ENCODE data around the gene RPS6KA2.

The RPS6KA2 gene

DNA sequence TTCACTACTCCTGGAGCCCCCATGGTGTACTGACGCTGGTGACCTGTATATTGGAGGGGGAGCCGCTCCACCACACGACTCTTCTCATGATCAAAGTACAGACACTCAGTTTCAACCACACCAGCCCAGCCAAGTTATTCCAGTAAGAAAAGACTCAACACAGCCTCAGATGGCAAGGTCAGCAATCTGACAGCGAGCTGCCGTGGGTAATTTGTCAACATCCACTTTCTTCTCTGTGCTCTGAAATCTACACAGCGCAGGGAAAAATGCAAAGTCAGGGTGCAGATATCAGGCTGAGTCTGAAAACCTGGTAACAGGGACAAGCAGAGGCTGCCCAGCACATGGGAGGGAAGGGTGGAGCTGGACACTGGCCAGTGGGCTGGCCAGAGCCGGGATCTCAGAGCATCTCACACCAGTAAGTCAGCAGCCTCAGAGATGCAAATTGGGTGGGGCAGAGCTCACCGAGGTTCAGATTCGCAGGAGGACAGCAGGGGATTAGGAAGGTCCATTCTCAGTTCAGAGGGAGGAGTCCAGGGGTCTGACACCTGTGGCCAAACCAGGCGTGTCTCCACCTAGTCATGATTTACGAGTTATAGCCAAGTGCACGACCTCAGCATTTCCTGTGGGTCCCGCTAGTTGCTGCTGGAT is 44.5 kb upstream of the RPS6KA2 start:
- TF ChIP-seq, protein P1, sequence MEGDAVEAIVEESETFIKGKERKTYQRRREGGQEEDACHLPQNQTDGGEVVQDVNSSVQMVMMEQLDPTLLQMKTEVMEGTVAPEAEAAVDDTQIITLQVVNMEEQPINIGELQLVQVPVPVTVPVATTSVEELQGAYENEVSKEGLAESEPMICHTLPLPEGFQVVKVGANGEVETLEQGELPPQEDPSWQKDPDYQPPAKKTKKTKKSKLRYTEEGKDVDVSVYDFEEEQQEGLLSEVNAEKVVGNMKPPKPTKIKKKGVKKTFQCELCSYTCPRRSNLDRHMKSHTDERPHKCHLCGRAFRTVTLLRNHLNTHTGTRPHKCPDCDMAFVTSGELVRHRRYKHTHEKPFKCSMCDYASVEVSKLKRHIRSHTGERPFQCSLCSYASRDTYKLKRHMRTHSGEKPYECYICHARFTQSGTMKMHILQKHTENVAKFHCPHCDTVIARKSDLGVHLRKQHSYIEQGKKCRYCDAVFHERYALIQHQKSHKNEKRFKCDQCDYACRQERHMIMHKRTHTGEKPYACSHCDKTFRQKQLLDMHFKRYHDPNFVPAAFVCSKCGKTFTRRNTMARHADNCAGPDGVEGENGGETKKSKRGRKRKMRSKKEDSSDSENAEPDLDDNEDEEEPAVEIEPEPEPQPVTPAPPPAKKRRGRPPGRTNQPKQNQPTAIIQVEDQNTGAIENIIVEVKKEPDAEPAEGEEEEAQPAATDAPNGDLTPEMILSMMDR (IDR thresholded peaks at IDR 0.05), result no peak
- TF ChIP-seq ZFX (IDR thresholded peaks at IDR 0.05; ENCODE audit: borderline replicate concordance), result no peak
- H3K27ac ChIP-seq, result no peak overlapping the region

DNA sequence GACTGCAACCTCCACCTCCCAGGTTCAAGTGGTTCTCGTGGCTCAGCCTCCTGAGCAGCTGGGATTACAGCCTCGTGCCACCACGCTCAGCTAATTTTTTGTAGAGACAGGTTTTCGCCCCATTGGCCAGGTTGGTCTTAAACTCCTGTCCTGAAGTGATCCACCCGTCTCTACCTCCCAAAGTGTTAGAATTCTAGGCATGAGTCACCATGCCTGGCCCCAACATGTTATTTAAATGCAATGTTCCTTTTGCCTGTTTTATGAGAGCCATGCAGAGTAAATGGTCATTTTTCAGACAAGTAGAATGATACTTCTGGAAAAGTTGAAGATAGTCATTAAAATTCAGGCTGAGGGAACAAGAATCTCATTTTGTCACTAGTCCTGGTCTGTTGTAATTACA is 43.8 kb upstream of the RPS6KA2 start:
- TF ChIP-seq, protein P1 (IDR thresholded peaks at IDR 0.05), result no peak
- no peak for TF ChIP-seq ZFX (IDR thresholded peaks at IDR 0.05; ENCODE audit: borderline replicate concordance)
- H3K27ac ChIP-seq, result no peak overlapping the region

DNA sequence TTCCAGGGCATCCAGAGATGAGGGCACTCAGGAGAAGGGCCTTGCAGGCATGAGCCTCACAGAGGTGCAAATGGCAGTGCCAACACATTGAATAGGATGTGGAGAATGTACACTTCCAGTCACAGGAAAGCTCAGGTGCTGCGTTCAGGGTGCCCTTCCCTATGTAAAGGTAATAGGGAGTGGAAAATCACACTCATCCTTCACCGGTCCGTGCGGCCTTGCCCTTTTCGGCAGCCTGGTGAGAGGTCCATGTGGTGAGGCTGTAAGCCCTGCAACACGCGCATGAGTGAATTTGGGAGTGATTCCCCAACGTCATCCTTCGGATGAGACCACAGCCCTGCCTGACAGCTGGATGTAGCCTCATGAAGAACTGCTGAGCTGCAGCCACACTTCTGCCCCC is 43.0 kb upstream of the RPS6KA2 start:
- no peak overlapping the region for H3K27ac ChIP-seq
- TF ChIP-seq, protein P1 (IDR thresholded peaks at IDR 0.05), result no peak
- no peak for TF ChIP-seq ZFX (IDR thresholded peaks at IDR 0.05; ENCODE audit: borderline replicate concordance)

DNA sequence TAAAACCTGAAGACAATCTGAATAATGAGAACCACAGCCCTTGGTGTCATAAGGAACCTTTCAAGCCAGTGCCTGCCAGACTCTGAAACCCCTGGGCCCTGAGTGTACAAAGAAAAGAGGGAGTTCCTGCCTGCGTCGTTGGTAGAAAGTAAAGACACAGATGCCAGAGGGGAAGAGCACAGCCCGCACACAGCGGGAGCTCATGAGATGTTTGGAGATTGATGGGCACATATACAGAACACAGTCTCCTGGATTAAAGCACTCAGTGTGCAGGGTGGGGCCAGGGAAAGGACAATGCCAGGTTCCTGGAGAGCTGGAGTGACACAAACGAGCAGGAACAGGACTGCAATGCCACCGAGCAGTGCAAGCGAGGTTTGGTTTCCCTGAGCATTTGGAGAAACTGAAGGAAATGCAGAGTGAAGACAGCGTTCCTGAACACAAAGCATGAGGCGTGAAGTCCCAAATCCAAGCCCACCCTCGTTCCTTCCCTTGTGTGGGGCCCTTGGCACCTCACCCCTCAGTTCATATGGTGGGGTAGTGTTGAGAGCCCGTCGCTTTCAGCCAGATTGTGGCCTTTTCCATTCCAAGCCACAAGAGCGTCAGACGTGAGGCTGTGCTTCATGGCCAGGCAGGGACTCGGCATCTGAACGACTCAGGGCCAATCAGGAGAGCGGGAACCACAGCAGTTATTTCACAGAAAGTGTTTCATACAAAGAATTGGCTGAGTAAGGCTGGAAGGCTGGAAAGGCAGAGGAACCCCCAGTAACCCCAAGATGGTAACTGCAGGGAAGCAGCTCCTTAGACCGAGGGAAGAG is 41.0 kb upstream of the RPS6KA2 start:
- TF ChIP-seq, protein P1 (IDR thresholded peaks at IDR 0.05), result no peak
- TF ChIP-seq ZFX (IDR thresholded peaks at IDR 0.05; ENCODE audit: borderline replicate concordance), result no peak
- H3K27ac ChIP-seq, result no peak overlapping the region

DNA sequence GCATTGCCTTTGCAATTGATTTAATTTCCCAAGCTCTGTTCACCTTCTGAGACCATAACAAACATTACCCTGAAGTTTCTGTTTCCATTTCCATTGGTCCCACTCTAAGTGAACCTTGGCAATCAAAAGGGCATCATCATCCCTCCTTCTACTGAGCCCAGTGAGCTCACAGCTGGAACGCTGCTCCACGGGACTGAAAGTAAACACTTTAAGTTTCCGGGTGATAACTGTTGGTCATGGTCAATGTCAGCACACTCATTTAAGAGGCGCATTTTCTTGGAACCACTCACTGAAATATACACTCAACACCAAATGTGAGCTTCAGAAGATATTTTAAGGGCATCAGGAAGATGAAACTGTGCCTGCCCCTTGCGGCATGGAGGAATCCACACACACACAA is 37.1 kb upstream of the RPS6KA2 start:
- no peak for TF ChIP-seq ZFX (IDR thresholded peaks at IDR 0.05; ENCODE audit: borderline replicate concordance)
- TF ChIP-seq, protein P1 (IDR thresholded peaks at IDR 0.05), result no peak
- H3K27ac ChIP-seq, result no peak overlapping the region

DNA sequence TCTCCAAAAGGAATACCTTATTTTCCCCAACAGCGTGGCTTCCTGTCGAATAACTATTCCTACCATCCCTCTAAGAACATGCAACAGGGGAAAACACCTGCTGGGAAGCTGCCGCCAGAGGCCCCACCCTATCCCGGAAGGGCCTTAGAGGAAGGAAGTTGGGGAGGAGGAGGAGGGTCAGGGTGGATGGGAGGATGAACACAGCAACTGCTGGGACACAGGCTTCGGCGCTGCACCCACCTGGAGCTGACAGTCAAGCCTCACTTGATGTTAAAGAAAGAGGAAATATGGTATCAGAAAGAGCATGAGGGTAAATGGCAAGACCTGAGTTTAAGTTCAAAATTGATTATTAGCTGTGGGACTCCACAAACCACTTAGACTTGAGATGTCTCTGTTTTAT is 36.5 kb upstream of the RPS6KA2 start:
- H3K27ac ChIP-seq, result no peak overlapping the region
- TF ChIP-seq ZFX (IDR thresholded peaks at IDR 0.05; ENCODE audit: borderline replicate concordance), result no peak
- TF ChIP-seq, protein P1 (IDR thresholded peaks at IDR 0.05), result no peak

DNA sequence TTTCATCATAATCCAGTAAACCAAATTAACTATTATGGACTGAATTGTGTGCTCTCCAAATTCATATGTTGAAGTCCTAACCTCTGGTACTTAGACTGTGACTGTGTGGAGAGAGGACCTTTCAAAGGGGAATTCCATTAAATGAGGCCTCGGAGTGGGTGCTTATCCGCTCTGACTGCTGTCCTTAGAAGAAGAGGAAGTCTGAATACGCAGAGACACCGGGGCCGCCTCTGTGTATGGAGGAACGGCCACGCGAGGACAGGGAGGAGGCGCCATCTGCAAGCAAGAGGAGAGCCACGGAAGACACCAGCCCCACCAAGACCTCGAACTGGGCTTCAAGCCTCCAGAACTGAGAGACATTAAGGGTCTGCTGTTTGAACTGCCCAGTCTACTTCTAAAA is 35.6 kb upstream of the RPS6KA2 start:
- TF ChIP-seq, protein P1 (IDR thresholded peaks at IDR 0.05), result no peak
- TF ChIP-seq ZFX (IDR thresholded peaks at IDR 0.05; ENCODE audit: borderline replicate concordance), result no peak
- H3K27ac ChIP-seq, result no peak overlapping the region

Data from 22Rv1 (cell line).